ENCODE results near the gene PLS1. TPM values are rescaled to one million over a fixed set of nuclear protein-coding genes. Genes with fewer than 3 reads are reported as not detected.

PLS1 gene
- total RNA-seq, 1 donor from 2014 or later: 30.5 TPM

DNA sequence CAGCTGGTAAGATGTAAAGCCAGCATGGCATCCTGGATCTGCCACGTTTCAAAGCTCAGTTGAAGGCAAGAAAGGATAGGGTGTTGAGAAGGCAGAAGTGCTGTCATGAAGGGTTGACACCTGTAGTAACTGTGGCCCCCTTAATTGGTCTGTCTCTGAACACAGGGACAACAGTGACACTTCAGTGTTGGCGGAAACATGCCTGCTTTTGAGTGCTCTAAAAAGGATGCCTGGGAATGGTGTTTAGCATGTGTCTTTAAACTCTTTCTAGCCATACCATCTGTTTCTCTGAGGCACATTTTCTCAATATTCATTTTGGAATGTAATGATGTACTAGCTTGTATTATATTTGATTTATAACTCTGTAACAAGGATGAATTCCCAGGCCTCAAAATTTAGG is 42.1 kb downstream of the PLS1 start:
- TF ChIP-seq, protein P1, sequence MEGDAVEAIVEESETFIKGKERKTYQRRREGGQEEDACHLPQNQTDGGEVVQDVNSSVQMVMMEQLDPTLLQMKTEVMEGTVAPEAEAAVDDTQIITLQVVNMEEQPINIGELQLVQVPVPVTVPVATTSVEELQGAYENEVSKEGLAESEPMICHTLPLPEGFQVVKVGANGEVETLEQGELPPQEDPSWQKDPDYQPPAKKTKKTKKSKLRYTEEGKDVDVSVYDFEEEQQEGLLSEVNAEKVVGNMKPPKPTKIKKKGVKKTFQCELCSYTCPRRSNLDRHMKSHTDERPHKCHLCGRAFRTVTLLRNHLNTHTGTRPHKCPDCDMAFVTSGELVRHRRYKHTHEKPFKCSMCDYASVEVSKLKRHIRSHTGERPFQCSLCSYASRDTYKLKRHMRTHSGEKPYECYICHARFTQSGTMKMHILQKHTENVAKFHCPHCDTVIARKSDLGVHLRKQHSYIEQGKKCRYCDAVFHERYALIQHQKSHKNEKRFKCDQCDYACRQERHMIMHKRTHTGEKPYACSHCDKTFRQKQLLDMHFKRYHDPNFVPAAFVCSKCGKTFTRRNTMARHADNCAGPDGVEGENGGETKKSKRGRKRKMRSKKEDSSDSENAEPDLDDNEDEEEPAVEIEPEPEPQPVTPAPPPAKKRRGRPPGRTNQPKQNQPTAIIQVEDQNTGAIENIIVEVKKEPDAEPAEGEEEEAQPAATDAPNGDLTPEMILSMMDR (conservative IDR thresholded peaks at IDR 0.05; ENCODE audit: low read depth, low read length): no peak
- no peak for DNase-seq (ENCODE audit: low read depth)
- H3K4me3 ChIP-seq (ENCODE audit: low read depth, low read length): no peak overlapping the region

DNA sequence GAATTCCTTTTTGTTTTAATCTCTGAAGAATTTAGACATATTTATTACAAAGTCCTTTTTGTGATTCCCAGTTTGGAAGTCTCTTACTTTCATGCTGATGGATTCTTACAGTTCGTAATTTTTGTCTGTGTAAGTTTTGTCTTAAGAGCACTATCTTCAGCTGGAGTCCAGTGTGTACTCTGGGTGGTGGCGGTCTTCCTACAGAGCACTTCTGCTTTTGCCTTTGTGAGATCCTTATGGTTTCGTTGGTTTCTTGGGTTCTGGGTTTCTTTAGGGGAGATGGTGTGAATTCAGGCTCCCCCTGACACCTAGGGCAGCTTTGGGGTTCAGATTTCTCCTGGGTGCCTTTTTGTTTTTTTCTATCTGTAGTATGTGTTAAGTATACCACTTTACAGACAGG is 45.3 kb downstream of the PLS1 start:
- no peak for DNase-seq (ENCODE audit: low read depth)
- H3K4me3 ChIP-seq (ENCODE audit: low read depth, low read length): no peak overlapping the region
- TF ChIP-seq, protein P1 (conservative IDR thresholded peaks at IDR 0.05; ENCODE audit: low read depth, low read length): no peak

DNA sequence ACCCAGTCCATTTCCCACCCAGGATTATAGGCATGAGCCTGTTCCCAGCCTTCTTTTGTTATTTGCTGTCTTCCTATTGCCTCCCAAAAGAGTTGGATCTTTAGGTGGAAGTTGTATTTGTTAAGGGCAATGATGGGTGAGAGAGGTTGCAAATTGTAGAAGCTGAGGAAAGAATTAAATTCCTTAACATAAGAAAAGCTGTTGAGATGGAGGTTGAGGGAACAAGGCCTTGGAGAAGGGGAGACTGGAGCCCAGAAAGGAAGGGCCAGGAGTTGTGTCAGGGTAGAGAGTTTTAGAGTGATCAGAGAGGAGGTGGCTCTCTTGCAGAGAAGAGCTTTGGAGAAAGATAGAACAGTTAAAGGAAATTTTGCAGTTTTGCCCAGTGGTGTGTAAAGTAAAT is 46.8 kb downstream of the PLS1 start:
- TF ChIP-seq, protein P1 (conservative IDR thresholded peaks at IDR 0.05; ENCODE audit: low read depth, low read length): no peak

DNA sequence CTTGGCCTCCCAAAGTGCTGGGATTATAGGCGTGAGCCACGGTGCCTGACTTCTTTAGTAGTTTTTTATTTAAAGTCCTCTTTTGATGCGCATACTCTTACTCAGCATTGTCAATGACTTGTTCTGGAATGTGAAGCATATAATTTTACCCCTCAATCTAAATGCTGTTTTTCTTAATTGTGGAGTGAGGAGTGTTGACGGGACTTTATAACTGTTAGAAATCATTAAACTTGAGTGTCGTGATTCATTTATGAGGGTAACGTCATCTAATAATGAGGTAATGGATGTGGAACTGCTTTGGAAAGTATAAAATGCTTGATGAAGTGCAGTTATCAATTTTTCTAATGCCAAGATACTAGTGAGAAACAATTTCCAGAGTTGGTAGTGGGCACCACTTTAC is 48.3 kb downstream of the PLS1 start:
- peak; percentile 71 for DNase-seq (ENCODE audit: low read depth)
- TF ChIP-seq, protein P1 (conservative IDR thresholded peaks at IDR 0.05; ENCODE audit: low read depth, low read length): no peak

More for the DNA sequence above, 46.8 kb downstream of the PLS1 start:
- DNase-seq (ENCODE audit: low read depth): no peak
- no peak overlapping the region for H3K4me3 ChIP-seq (ENCODE audit: low read depth, low read length)

DNA sequence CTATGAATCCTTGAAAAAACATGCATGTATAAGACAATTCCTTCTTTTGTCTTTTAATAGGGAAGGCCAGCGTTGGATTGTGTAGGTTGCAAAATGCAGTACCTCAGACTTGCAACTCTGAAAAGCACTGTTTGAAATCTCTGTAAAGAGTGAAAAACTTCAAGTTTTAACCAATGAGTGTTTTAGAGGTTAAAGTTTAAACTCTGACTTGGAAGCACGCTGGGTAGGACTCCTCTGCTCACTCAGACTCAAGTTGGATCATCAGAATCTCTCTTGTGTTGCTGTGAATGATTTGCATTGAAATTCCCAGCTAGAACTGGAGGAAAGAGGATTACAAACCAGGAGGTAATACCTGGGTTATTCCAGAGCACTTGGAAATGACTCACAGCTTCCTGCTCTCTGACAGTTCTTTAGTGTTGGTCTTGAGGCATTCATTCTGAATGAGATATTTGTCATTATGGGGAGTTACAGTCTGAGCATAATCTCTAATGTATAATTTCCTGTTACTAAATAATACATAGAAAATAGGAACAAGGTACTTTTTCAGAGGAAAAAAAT is 49.1 kb downstream of the PLS1 start:
- no peak overlapping the region for H3K4me3 ChIP-seq (ENCODE audit: low read depth, low read length)
- DNase-seq (ENCODE audit: low read depth): peak; percentile 99
- TF ChIP-seq, protein P1 (conservative IDR thresholded peaks at IDR 0.05; ENCODE audit: low read depth, low read length): no peak

More for the DNA sequence above, 48.3 kb downstream of the PLS1 start:
- H3K4me3 ChIP-seq (ENCODE audit: low read depth, low read length): no peak overlapping the region

DNA sequence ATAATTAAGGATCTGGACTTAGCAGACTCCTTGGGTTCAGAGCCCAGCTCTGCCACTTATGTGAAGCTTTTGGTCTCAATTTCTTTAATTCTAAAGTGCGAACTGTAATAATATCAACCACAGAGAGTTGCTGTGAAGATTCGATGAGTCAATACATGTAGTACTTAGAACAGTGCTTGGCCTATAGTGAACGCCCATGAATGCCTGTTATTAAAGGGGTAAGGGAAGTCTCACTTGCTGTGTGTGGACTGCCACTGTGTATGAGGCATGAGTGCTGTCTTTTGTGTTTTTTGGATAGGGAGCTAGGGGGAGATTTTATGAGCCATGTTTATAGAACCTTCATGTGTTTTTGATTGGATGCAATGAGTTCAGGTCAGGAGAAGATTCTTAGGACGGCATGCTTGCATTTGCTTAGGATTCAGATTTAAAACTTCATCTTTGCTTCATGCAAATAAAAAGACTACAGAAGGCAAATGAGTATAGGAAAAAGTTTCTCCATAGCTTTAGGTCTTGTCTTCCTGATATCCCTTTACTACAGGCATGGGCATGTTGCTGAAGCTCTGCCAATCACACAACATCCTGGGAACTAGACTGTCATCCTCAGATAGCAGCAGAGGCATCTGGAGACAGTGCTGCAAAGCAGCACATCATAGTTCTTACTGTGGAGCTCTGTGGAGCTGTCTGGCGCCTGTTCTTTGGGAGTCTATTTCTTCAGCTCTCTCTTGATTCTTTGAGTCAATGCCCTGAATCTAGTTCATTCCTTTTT is 50.0 kb downstream of the PLS1 start:
- TF ChIP-seq, protein P1 (conservative IDR thresholded peaks at IDR 0.05; ENCODE audit: low read depth, low read length): no peak
- H3K4me3 ChIP-seq (ENCODE audit: low read depth, low read length): no peak overlapping the region
- no peak for DNase-seq (ENCODE audit: low read depth)

DNA sequence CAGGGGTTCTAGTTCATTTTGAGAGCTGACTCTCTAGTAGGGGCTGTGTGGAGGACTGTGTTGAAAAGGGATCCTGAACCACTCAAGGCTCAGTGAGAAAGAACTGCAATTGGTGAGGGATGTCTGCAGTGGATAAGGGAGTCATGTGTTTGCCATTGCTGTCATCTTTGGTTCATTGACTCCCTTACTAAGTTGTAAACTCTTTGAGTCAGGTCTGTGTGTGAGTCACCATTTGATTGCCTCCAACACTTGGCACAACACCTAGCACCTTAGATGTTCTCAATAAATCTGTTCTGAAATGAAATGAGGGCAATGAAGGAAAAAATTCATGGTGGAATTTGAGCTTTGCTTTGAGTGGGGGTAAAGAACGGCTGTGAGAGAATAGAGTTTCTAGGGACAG is 51.7 kb downstream of the PLS1 start:
- peak; percentile 92 for DNase-seq (ENCODE audit: low read depth)
- H3K4me3 ChIP-seq (ENCODE audit: low read depth, low read length): no peak overlapping the region
- TF ChIP-seq, protein P1 (conservative IDR thresholded peaks at IDR 0.05; ENCODE audit: low read depth, low read length): no peak

Data from epithelial cell of proximal tubule (primary cell).